ENCODE measurements around the gene MDFIC.

- TF ChIP-seq CTCF (IDR thresholded peaks at IDR 0.05; ENCODE audit: poor library complexity) (no peak), EZH2 (IDR thresholded peaks at IDR 0.05; ENCODE audit: borderline replicate concordance) (no peak), EZH2phosphoT487 (IDR thresholded peaks at IDR 0.05; ENCODE audit: low read depth, severe bottlenecking, unreplicated experiment) (no peak)
Measured at GRCh38 chr7:115010441-115010820, 88.5 kb downstream of the MDFIC start.

Measured in hepatocyte (in vitro differentiated cells).